Activated naive CD4-positive, alpha-beta T cell treated with anti-CD3 and anti-CD28 coated beads for 36 hours (primary cell): ENCODE measurements around the gene C9orf85. TPM values are rescaled to one million over a fixed set of nuclear protein-coding genes. Genes with fewer than 3 reads are reported as not detected.
"Not testable (repeated sequence)": the region's sequence is repeated elsewhere in the genome, so short reads cannot be mapped to it uniquely, and the experiment has no call there.

Experiments
- CTCF ChIA-PET: fragments of 350-600 bp; sonication (Branson Sonifier 250); formaldehyde crosslinking; loops from one replicate; lab custom pipeline; 2021; ENCODE audit warnings: antibody characterized with exemption; lab: Charles Lee
- DNase-seq: peaks from one replicate; pipeline ENCODE4 v3.0.0-alpha.2; 2020
- H3K27ac Mint-ChIP-seq: one replicate; pipeline ENCODE4 v1.8.0; 2021; ENCODE audit warnings: mild to moderate bottlenecking, mixed read lengths
- H3K27me3 Mint-ChIP-seq: one replicate; pipeline ENCODE4 v1.8.0; 2021; ENCODE audit warnings: low read depth, mixed read lengths
- H3K36me3 Mint-ChIP-seq: one replicate; pipeline ENCODE4 v1.8.0; 2021; ENCODE audit warnings: low read depth, mixed read lengths
- H3K4me1 Mint-ChIP-seq: one replicate; pipeline ENCODE4 v1.8.0; 2021; ENCODE audit warnings: low read depth, mixed read lengths
- H3K4me3 Mint-ChIP-seq: one replicate; pipeline ENCODE4 v1.8.0; 2021; ENCODE audit warnings: mild to moderate bottlenecking, moderate library complexity, mixed read lengths
- H3K9me3 Mint-ChIP-seq: one replicate; pipeline ENCODE4 v1.8.0; 2021; ENCODE audit warnings: mixed read lengths
- intact Hi-C: fragments of 100-400 bp; cut with micrococcal nuclease; formaldehyde crosslinking; loops from one replicate; pipeline ENCODE4 v1.15.1; 2023
- total RNA-seq, 2 experiments: library from RNA; stranded (reverse); gene quantifications; one replicate each; pipeline ENCODE4 v1.2.3, GENCODE V29; 2021

The C9orf85 gene
- total RNA-seq, 2 experiments from 2014 or later: 6.2 to 6.7 TPM

GRCh38 chr9:71986900-71987299 lies 75.5 kb downstream of the C9orf85 start:
- intact Hi-C loops: no loop called here
- Mint-ChIP-seq H3K4me1 (no peaks in the 10 kb centered on the region), H3K27me3 (no peaks in the 10 kb centered on the region), H3K9me3 (no peaks in the 10 kb centered on the region), H3K36me3 (peaks cover 2% of the 10 kb centered on the region), H3K27ac (no peak overlapping the region), H3K4me3 (no peak overlapping the region)
- DNase-seq: no peak
- CTCF ChIA-PET: no interaction called here

GRCh38 chr9:71987471-71988371 lies 76.3 kb downstream of the C9orf85 start:
- H3K27ac Mint-ChIP-seq: no peak overlapping the region
- no peaks in the 10 kb centered on the region for H3K4me1 Mint-ChIP-seq
- CTCF ChIA-PET: interaction anchor here (0.7 kb wide), 1 partner anchor 16 kb away, joined by 3 read pairs; no protein-coding TSS in a partner anchor

GRCh38 chr9:71990466-71990865 lies 79.0 kb downstream of the C9orf85 start:
- Mint-ChIP-seq H3K36me3 (no peaks in the 10 kb centered on the region), H3K4me3 (no peak overlapping the region), H3K4me1 (no peaks in the 10 kb centered on the region), H3K27me3 (no peaks in the 10 kb centered on the region), H3K9me3 (no peaks in the 10 kb centered on the region), H3K27ac (no peak overlapping the region)
- no peak for DNase-seq
- CTCF ChIA-PET: no interaction called here
- intact Hi-C loops: no loop called here

More at GRCh38 chr9:71987471-71988371, 76.3 kb downstream of the C9orf85 start:
- no peak for DNase-seq
- intact Hi-C loops: no loop called here
- no peak overlapping the region for H3K4me3 Mint-ChIP-seq
- peaks cover 2% of the 10 kb centered on the region for H3K36me3 Mint-ChIP-seq
- H3K27me3 Mint-ChIP-seq: no peaks in the 10 kb centered on the region
- H3K9me3 Mint-ChIP-seq: no peaks in the 10 kb centered on the region

- H3K4me1 Mint-ChIP-seq: no peaks in the 10 kb centered on the region
- H3K4me3 Mint-ChIP-seq: no peak overlapping the region
- CTCF ChIA-PET: no interaction called here
- H3K9me3 Mint-ChIP-seq: peaks cover 2% of the 10 kb centered on the region
- H3K27ac Mint-ChIP-seq: no peak overlapping the region
- intact Hi-C loops: no loop called here
- no peaks in the 10 kb centered on the region for H3K36me3 Mint-ChIP-seq
- no peaks in the 10 kb centered on the region for H3K27me3 Mint-ChIP-seq
- no peak for DNase-seq
Measured at GRCh38 chr9:72005451-72005850, 94.0 kb downstream of the C9orf85 start.

GRCh38 chr9:72006501-72006900 lies 95.1 kb downstream of the C9orf85 start:
- Mint-ChIP-seq H3K4me3 (no peak overlapping the region), H3K27ac (no peak overlapping the region), H3K4me1 (no peaks in the 10 kb centered on the region), H3K9me3 (no peaks in the 10 kb centered on the region), H3K36me3 (no peaks in the 10 kb centered on the region), H3K27me3 (no peaks in the 10 kb centered on the region)
- intact Hi-C loops: no loop called here
- no peak for DNase-seq
- CTCF ChIA-PET: interaction anchor here (0.7 kb wide), 1 partner anchor 18 kb away, joined by 5 read pairs; no protein-coding TSS in a partner anchor

GRCh38 chr9:72007726-72008125 lies 96.3 kb downstream of the C9orf85 start:
- CTCF ChIA-PET, H3K36me3 Mint-ChIP-seq, H3K27me3 Mint-ChIP-seq, H3K4me1 Mint-ChIP-seq, H3K9me3 Mint-ChIP-seq, H3K4me3 Mint-ChIP-seq, intact Hi-C loops, DNase-seq, H3K27ac Mint-ChIP-seq: not testable (repeated sequence)

- Mint-ChIP-seq H3K4me3 (no peak overlapping the region), H3K27me3 (no peaks in the 10 kb centered on the region), H3K27ac (no peak overlapping the region), H3K4me1 (peaks cover 8% of the 10 kb centered on the region), H3K9me3 (no peaks in the 10 kb centered on the region), H3K36me3 (no peaks in the 10 kb centered on the region)
- DNase-seq: no peak
- intact Hi-C loops: no loop called here
- CTCF ChIA-PET: interaction anchor here (0.6 to 1.0 kb wide), 2 partner anchors 206 to 385 kb away, joined by 3 read pairs; no protein-coding TSS in a partner anchor
Measured at GRCh38 chr9:72012646-72013045, 101.2 kb downstream of the C9orf85 start.

GRCh38 chr9:72013292-72013760 lies 101.9 kb downstream of the C9orf85 start:
- CTCF ChIA-PET: interaction anchor here (0.6 to 1.0 kb wide), 2 partner anchors 207 to 386 kb away, joined by 3 read pairs; no protein-coding TSS in a partner anchor
- Mint-ChIP-seq H3K4me1 (peaks cover 8% of the 10 kb centered on the region), H3K27me3 (no peaks in the 10 kb centered on the region), H3K36me3 (no peaks in the 10 kb centered on the region), H3K4me3 (no peak overlapping the region), H3K9me3 (no peaks in the 10 kb centered on the region), H3K27ac (no peak overlapping the region)
- no peak for DNase-seq
- intact Hi-C loops: no loop called here

- Mint-ChIP-seq H3K27ac (no peak overlapping the region), H3K27me3 (no peaks in the 10 kb centered on the region), H3K36me3 (no peaks in the 10 kb centered on the region), H3K4me1 (no peaks in the 10 kb centered on the region), H3K4me3 (no peak overlapping the region), H3K9me3 (no peaks in the 10 kb centered on the region)
- intact Hi-C loops: loop anchor here (10.0 kb wide), 1 partner anchor 1378 kb away; no protein-coding TSS in a partner anchor
- CTCF ChIA-PET: interaction anchor here (2.8 to 8.7 kb wide), 3 partner anchors 15 to 249 kb away, joined by 9 to 126 read pairs (median 95); no protein-coding TSS in a partner anchor
- no peak for DNase-seq
Measured at GRCh38 chr9:72022841-72023240, 111.4 kb downstream of the C9orf85 start.

Other genes with a start within 250 kb of the C9orf85 start
- 10 to 100 TPM; 36.4 to 39.7 TPM for gene CEMIP2, start 143.1 kb upstream of the C9orf85 start, total RNA-seq
- gene ABHD17B, start 446 bp upstream of the C9orf85 start, total RNA-seq: 10 to 100 TPM; 10.2 to 11.1 TPM
- gene C9orf57, start 149.0 kb downstream of the C9orf85 start, total RNA-seq: not detected
- gene GDA, start 237.8 kb downstream of the C9orf85 start, total RNA-seq: not detected